ENCODE data around the gene MCRS1. TPM values are rescaled to one million over a fixed set of nuclear protein-coding genes. Genes with fewer than 3 reads are reported as not detected.
A peak's percentile ranks its signal among the peaks of the same experiment; 100 is the strongest.

Gene MCRS1
- total RNA-seq, 2 donors from 2014 or later = 97.5 to 98.9 TPM

DNA sequence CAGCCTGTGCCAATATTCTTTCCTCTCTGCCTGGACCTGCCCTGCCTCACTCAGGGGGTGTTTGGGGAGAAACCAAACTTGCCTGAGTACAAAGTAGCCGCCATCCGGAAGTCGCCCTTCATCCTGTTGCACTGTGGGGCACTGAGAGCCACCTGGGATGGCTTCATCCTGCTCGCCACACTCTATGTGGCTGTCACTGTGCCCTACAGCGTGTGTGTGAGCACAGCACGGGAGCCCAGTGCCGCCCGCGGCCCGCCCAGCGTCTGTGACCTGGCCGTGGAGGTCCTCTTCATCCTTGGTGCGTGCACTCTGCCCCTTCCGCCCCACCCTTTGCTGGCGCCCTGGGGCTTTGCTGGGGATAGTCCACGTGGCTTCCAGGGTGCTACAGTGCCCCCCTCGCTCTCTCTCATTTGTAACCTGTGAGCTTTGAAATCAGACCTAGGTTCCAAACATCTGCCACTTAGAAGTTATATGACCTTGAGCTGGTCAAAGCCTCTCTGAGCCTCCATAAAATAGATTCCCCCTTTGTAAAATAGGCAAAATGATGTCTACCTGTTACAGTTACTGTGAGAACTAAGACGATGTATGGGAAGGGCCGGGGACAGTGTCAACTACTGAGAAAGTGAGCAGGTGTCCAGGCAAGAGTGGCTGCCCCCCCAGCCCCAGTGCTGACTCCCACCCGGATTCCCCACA, 24.6 kb downstream of the MCRS1 start:
- H3K4me3 ChIP-seq (ENCODE audit: low read length) = no peak overlapping the region
- H3K4me1 Mint-ChIP-seq = peaks cover 12% of the 10 kb centered on the region
- H3K36me3 ChIP-seq (ENCODE audit: control insufficient read depth, insufficient read depth, low read length) = no peaks in the 10 kb centered on the region
- H3K27me3 ChIP-seq (ENCODE audit: control insufficient read depth, insufficient read depth, low read length, poor library complexity, severe bottlenecking) = peaks cover 96% of the 10 kb centered on the region
- H3K9me3 ChIP-seq (ENCODE audit: control insufficient read depth, low read length) = no peaks in the 10 kb centered on the region
- DNase-seq = peak; percentile 48
- no peak overlapping the region for H3K27ac Mint-ChIP-seq
- no peaks in the 10 kb centered on the region for H3K4me1 ChIP-seq (ENCODE audit: control insufficient read depth, insufficient read depth, low read length)
- no peaks in the 10 kb centered on the region for H3K36me3 Mint-ChIP-seq (ENCODE audit: low read depth)
- no peak overlapping the region for H3K27ac ChIP-seq (ENCODE audit: low read depth, low read length)
- no peak for TF ChIP-seq CTCF (conservative IDR thresholded peaks at IDR 0.05)
- H3K9me3 Mint-ChIP-seq = no peaks in the 10 kb centered on the region
- H3K27me3 Mint-ChIP-seq (ENCODE audit: insufficient read depth) = peaks cover 96% of the 10 kb centered on the region
- 81 to 82% methylated on average over 19 to 20 of the region's 20 CpGs for WGBS, 2 experiments (ENCODE audit: insufficient coverage in 1 of 2, insufficient read length in 1 of 2)
- H3K4me3 Mint-ChIP-seq = no peak overlapping the region
- no peak overlapping the region for H3K9ac ChIP-seq (ENCODE audit: extremely low read depth, low read length, poor library complexity, severe bottlenecking)

GRCh38 chr12:49542592-49543160, 25.3 kb downstream of the MCRS1 start:
- Histone ChIP-seq H3K27ac (ENCODE audit: low read depth, low read length) (no peak overlapping the region), H3K36me3 (ENCODE audit: control insufficient read depth, insufficient read depth, low read length) (no peaks in the 10 kb centered on the region), H3K9ac (ENCODE audit: extremely low read depth, low read length, poor library complexity, severe bottlenecking) (no peak overlapping the region), H3K27me3 (ENCODE audit: control insufficient read depth, insufficient read depth, low read length, poor library complexity, severe bottlenecking) (peaks cover 96% of the 10 kb centered on the region), H3K9me3 (ENCODE audit: control insufficient read depth, low read length) (no peaks in the 10 kb centered on the region), H3K4me1 (ENCODE audit: control insufficient read depth, insufficient read depth, low read length) (no peaks in the 10 kb centered on the region), H3K4me3 (ENCODE audit: low read length) (no peak overlapping the region)
- Mint-ChIP-seq H3K9me3 (no peaks in the 10 kb centered on the region), H3K27me3 (ENCODE audit: insufficient read depth) (peaks cover 95% of the 10 kb centered on the region), H3K4me1 (peaks cover 14% of the 10 kb centered on the region), H3K36me3 (ENCODE audit: low read depth) (no peaks in the 10 kb centered on the region), H3K4me3 (no peak overlapping the region), H3K27ac (no peak overlapping the region)
- no peak for TF ChIP-seq CTCF (conservative IDR thresholded peaks at IDR 0.05)
- WGBS, 2 experiments (ENCODE audit: insufficient coverage in 1 of 2, insufficient read length in 1 of 2) = 93 to 97% methylated on average over 9 to 15 of the region's 15 CpGs
- peak; percentile 47 for DNase-seq

DNA sequence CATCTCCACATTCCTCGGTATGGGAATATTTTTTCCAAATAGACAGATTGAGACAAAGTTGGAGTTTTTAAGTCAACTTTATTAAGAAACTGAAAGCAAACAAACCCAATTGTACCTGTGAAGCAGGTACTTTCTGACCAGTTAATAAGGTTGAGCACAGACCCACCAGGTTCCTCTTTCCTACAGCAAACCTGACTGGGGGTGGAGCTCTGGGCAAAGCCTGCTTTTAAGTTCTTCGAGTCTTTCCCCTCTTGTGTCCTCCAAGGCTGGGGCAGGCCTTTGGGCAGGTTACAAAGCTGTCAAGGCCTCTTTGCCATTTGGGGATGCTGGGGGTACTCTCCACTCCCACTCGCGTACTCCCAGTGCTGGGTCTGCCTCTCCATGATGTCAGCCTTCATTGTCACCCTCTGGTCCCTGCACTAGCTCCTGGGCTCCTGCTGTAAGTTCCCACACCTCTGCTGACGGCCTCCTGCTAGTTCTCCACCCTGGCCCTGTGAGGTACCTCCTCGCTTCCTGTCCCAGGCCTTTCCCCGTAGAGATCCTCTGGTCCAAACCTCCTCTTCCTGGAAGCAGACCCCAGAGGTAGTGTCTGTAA, 25.9 kb downstream of the MCRS1 start:
- Mint-ChIP-seq H3K36me3 (ENCODE audit: low read depth) (no peaks in the 10 kb centered on the region), H3K4me1 (peaks cover 17% of the 10 kb centered on the region), H3K27me3 (ENCODE audit: insufficient read depth) (peaks cover 95% of the 10 kb centered on the region), H3K9me3 (no peaks in the 10 kb centered on the region), H3K4me3 (no peak overlapping the region), H3K27ac (no peak overlapping the region)
- no peaks in the 10 kb centered on the region for H3K9me3 ChIP-seq (ENCODE audit: control insufficient read depth, low read length)
- no peak overlapping the region for H3K9ac ChIP-seq (ENCODE audit: extremely low read depth, low read length, poor library complexity, severe bottlenecking)
- peaks cover 96% of the 10 kb centered on the region for H3K27me3 ChIP-seq (ENCODE audit: control insufficient read depth, insufficient read depth, low read length, poor library complexity, severe bottlenecking)
- no peak for TF ChIP-seq CTCF (conservative IDR thresholded peaks at IDR 0.05)
- H3K36me3 ChIP-seq (ENCODE audit: control insufficient read depth, insufficient read depth, low read length) = no peaks in the 10 kb centered on the region
- no peak overlapping the region for H3K27ac ChIP-seq (ENCODE audit: low read depth, low read length)
- 86 to 87% methylated on average over 6 to 7 of the region's 7 CpGs for WGBS, 2 experiments (ENCODE audit: insufficient coverage in 1 of 2, insufficient read length in 1 of 2)
- H3K4me3 ChIP-seq (ENCODE audit: low read length) = no peak overlapping the region
- no peaks in the 10 kb centered on the region for H3K4me1 ChIP-seq (ENCODE audit: control insufficient read depth, insufficient read depth, low read length)
- DNase-seq = peak; percentile 48
